IMR-90 (cell line): ENCODE results near the gene PLA2G2E. TPM values are rescaled to one million over a fixed set of nuclear protein-coding genes. Genes with fewer than 3 reads are reported as not detected.

Experiments
- ATAC-seq: fragments of 200-7000 bp; cut with Tn5 transposase; 2 replicates; pipeline ENCODE4 v1.9.1; 2020; ENCODE audit warnings: low read depth, mild to moderate bottlenecking, moderate library complexity
- BruUV-seq: library from RNA; stranded (reverse); fragments of 400-500 nt; replicated peaks from 2 replicates; lab custom pipeline; 2021; lab: Mats Ljungman, UMichigan
- CTCF ChIA-PET: fragments of 300-600 bp; formaldehyde crosslinking; extraction: SDS; loops from one replicate; lab custom pipeline; 2021; ENCODE audit warnings: antibody characterized with exemption; lab: Yijun Ruan, JAX
- POLR2A ChIA-PET: fragments of 300-600 bp; sonication (Branson Sonifier 250); formaldehyde crosslinking; loops from one replicate; lab custom pipeline; 2022; ENCODE audit warnings: antibody characterized with exemption; ENCODE audit not compliant: unreplicated experiment; lab: Charles Lee
- DNase-seq: peaks from one replicate; pipeline ENCODE4 v3.0.0; 2013
- H2AFZ ChIP-seq: replicated peaks from 2 replicates; pipeline ENCODE3; 2013; ENCODE audit warnings: low read length, mild to moderate bottlenecking; ENCODE audit not compliant: poor library complexity
- H2AK5ac ChIP-seq: 2 replicates; pipeline ENCODE4 v1.6.1; 2013; ENCODE audit warnings: low read depth, low read length, inconsistent platforms
- H2AK9ac ChIP-seq: replicated peaks from 2 replicates; pipeline ENCODE3; 2013; ENCODE audit warnings: mild to moderate bottlenecking, low read depth, low read length, moderate library complexity; ENCODE audit not compliant: poor library complexity
- H2BK120ac ChIP-seq: 2 replicates; pipeline ENCODE4 v1.6.1; 2013; ENCODE audit warnings: low read depth, low read length, inconsistent platforms
- H2BK15ac ChIP-seq: 3 replicates; pipeline ENCODE4 v1.6.1; 2013; ENCODE audit warnings: low read depth, low read length, inconsistent platforms
- H2BK20ac ChIP-seq: 2 replicates; pipeline ENCODE4 v1.6.1; 2013; ENCODE audit warnings: low read depth, mild to moderate bottlenecking, inconsistent platforms, low read length, moderate library complexity
- H2BK5ac ChIP-seq: 2 replicates; pipeline ENCODE4 v1.6.1; 2013; ENCODE audit warnings: mild to moderate bottlenecking, low read depth, low read length, inconsistent platforms; ENCODE audit not compliant: poor library complexity, severe bottlenecking
- H3K14ac ChIP-seq: replicated peaks from 2 replicates; pipeline ENCODE4 v1.6.1; 2013; ENCODE audit warnings: low read depth, low read length, inconsistent platforms
- H3K18ac ChIP-seq: 2 replicates; pipeline ENCODE4 v1.6.1; 2013; ENCODE audit warnings: low read depth, low read length, control low read depth
- H3K23ac ChIP-seq: 2 replicates; pipeline ENCODE4 v1.6.1; 2013; ENCODE audit warnings: low read depth, low read length, inconsistent platforms
- H3K27ac ChIP-seq: 2 replicates; pipeline ENCODE4 v1.5.1; 2013; ENCODE audit warnings: mild to moderate bottlenecking, control low read depth, low read length; ENCODE audit not compliant: insufficient read depth
- H3K27me3 ChIP-seq: 2 replicates; pipeline ENCODE4 v1.6.1; 2013; ENCODE audit warnings: low read length; ENCODE audit not compliant: control insufficient read depth, insufficient read depth
- H3K36me3 ChIP-seq: 2 replicates; pipeline ENCODE4 v1.6.1; 2013; ENCODE audit warnings: low read length, mixed read lengths; ENCODE audit not compliant: control insufficient read depth, insufficient read depth
- H3K4ac ChIP-seq: 2 replicates; pipeline ENCODE4 v1.6.1; 2013; ENCODE audit warnings: low read depth, low read length, inconsistent platforms
- H3K4me1 ChIP-seq: 2 replicates; pipeline ENCODE4 v1.6.1; 2013; ENCODE audit warnings: low read length, mixed read lengths; ENCODE audit not compliant: control insufficient read depth, insufficient read depth
- H3K4me2 ChIP-seq: 2 replicates; pipeline ENCODE4 v1.6.1; 2013; ENCODE audit warnings: low read depth, mild to moderate bottlenecking, control low read depth, low read length, moderate library complexity
- H3K4me3 ChIP-seq: 2 replicates; pipeline ENCODE4 v1.5.1; 2013; ENCODE audit warnings: low read depth, mild to moderate bottlenecking, control low read depth, low read length, moderate library complexity; ENCODE audit not compliant: insufficient read depth
- H3K56ac ChIP-seq: 2 replicates; pipeline ENCODE4 v1.6.1; 2013; ENCODE audit warnings: low read length, inconsistent platforms; ENCODE audit not compliant: insufficient read depth; ENCODE audit errors: extremely low read depth
- H3K79me1 ChIP-seq, 2 experiments: 2 replicates each; pipeline ENCODE4 v1.6.1; 2013; ENCODE audit warnings: low read length in 2 of 2, inconsistent platforms in 1 of 2, low read depth in 1 of 2
- H3K9ac ChIP-seq: 2 replicates; pipeline ENCODE4 v1.6.1; 2013; ENCODE audit warnings: low read depth, low read length, control low read depth
- H3K9me1 ChIP-seq: 2 replicates; pipeline ENCODE4 v1.6.1; 2013; ENCODE audit warnings: low read length, inconsistent platforms; ENCODE audit not compliant: insufficient read depth
- H3K9me3 ChIP-seq: 2 replicates; pipeline ENCODE4 v1.6.1; 2013; ENCODE audit warnings: low read length; ENCODE audit not compliant: control insufficient read depth, insufficient read depth
- H4K20me1 ChIP-seq: 2 replicates; pipeline ENCODE4 v1.6.1; 2013; ENCODE audit warnings: low read length, inconsistent platforms; ENCODE audit not compliant: insufficient read depth
- H4K5ac ChIP-seq: 2 replicates; pipeline ENCODE4 v1.6.1; 2013; ENCODE audit warnings: mild to moderate bottlenecking, low read depth, low read length, control low read depth
- H4K8ac ChIP-seq, 2 experiments: 2 replicates each; pipeline ENCODE4 v1.6.1; 2013; ENCODE audit warnings: low read depth in 2 of 2, low read length in 2 of 2, control low read depth in 1 of 2, inconsistent platforms in 1 of 2
- H4K91ac ChIP-seq: 2 replicates; pipeline ENCODE4 v1.6.1; 2013; ENCODE audit warnings: low read depth, low read length, inconsistent platforms; ENCODE audit not compliant: insufficient read depth
- WGBS, 2 experiments: methylation state at CpG; one replicate each; pipeline versions ENCODE4 v1.1.5 to v1.1.7; 2013; ENCODE audit warnings: missing lambda C conversion rate in 2 of 2; ENCODE audit not compliant: insufficient read length in 1 of 2; ENCODE audit errors: extremely low coverage in 2 of 2; 5-methylcytosine and 5-hydroxymethylcytosine counted together
- dilution Hi-C: fragments of 300-500 bp; cut with HindIII; formaldehyde crosslinking; loops from one replicate; pipeline ENCODE4 v1.14.3; 2018; ENCODE audit warnings: low sequenced_read_pairs; ENCODE audit not compliant: unreplicated experiment
- in situ Hi-C: fragments of 300-500 bp; cut with MboI; formaldehyde crosslinking; loops from 3 replicates; pipeline ENCODE4 v1.14.3; 2019; ENCODE audit warnings: low sequenced_read_pairs, inconsistent platforms, mixed read lengths
- intact Hi-C: fragments of 100-400 bp; cut with micrococcal nuclease; formaldehyde crosslinking; loops from 2 replicates; pipeline ENCODE4 v1.10.0; 2022
- polyA plus RNA-seq, 3 experiments: library from polyadenylated mRNA; depleted of rRNA; stranded (reverse); fragments of >200 nt; gene quantifications; 2 replicates each; pipeline ENCODE4 v1.2.3, GENCODE V29; 2012; ENCODE audit warnings: low replicate concordance in 1 of 3
- total RNA-seq: library from RNA; depleted of rRNA; stranded (reverse); fragments of >200 nt; gene quantifications from 2 replicates; pipeline ENCODE4 v1.2.3, GENCODE V29; 2012
- TF ChIP-seq, protein P1 (sequence below): conservative IDR thresholded peaks from 2 replicates; pipeline ENCODE4 v1.5.1; 2012; ENCODE audit warnings: mild to moderate bottlenecking, low read depth, low read length, improper control_type of control experiment
- TF ChIP-seq, protein P2 (sequence below): fragments of 150-350 bp; IDR thresholded peaks from 2 replicates; pipeline ENCODE4 v1.6.1; 2016; ENCODE audit warnings: low read depth, mild to moderate bottlenecking, low read length, moderate library complexity, borderline replicate concordance

Gene PLA2G2E
- total and polyA plus RNA-seq, 2 of the 4 experiments (the other 2 are of a cell fraction) = not detected

DNA sequence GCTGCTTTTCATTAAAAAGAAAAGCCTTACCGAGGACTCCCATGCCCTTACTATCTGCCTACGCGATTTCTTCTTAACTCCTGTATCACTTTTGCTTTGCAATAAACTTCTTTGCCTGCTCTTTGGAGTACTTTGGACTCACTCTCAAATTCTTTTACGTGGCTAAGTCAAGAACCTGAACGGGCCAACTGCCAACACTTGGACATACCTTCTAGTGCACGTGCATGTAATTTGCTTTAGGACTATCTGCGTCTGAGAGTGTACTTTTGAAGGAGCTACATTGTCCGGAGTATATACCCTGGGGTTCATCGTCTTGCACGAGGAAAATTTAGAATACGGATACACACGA, 44.8 kb downstream of the PLA2G2E start:
- H4K5ac ChIP-seq = no peak overlapping the region
- POLR2A ChIA-PET = no interaction called here
- no peak overlapping the region for H2AK5ac ChIP-seq
- CTCF ChIA-PET = interaction anchor here (0.7 kb wide), 1 partner anchor 60 kb away, joined by 4 read pairs; no protein-coding TSS in a partner anchor
- DNase-seq (no peak), ATAC-seq (no peak)
- peaks cover 7% of the 10 kb centered on the region; the same call in 1 of the 2 replicates for H4K20me1 ChIP-seq
- H3K9me1 ChIP-seq = 0 out of 2 replicates have a peak, but pooled peaks cover 2% of the 10 kb centered on the region
- no peak overlapping the region for H2BK120ac ChIP-seq
- H2BK15ac ChIP-seq = no peak overlapping the region
- no peak overlapping the region for H3K23ac ChIP-seq
- H3K4me1 ChIP-seq = peaks cover 3% of the 10 kb centered on the region; the same call in 1 of the 2 replicates
- no peak overlapping the region for H2BK20ac ChIP-seq
- H3K14ac ChIP-seq = no peak overlapping the region
- H4K8ac ChIP-seq = no peak overlapping the region
- H3K56ac ChIP-seq = no peak overlapping the region
- no peak overlapping the region for H3K4ac ChIP-seq
- TF ChIP-seq, protein P1, sequence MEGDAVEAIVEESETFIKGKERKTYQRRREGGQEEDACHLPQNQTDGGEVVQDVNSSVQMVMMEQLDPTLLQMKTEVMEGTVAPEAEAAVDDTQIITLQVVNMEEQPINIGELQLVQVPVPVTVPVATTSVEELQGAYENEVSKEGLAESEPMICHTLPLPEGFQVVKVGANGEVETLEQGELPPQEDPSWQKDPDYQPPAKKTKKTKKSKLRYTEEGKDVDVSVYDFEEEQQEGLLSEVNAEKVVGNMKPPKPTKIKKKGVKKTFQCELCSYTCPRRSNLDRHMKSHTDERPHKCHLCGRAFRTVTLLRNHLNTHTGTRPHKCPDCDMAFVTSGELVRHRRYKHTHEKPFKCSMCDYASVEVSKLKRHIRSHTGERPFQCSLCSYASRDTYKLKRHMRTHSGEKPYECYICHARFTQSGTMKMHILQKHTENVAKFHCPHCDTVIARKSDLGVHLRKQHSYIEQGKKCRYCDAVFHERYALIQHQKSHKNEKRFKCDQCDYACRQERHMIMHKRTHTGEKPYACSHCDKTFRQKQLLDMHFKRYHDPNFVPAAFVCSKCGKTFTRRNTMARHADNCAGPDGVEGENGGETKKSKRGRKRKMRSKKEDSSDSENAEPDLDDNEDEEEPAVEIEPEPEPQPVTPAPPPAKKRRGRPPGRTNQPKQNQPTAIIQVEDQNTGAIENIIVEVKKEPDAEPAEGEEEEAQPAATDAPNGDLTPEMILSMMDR = no peak
- TF ChIP-seq, protein P2, sequence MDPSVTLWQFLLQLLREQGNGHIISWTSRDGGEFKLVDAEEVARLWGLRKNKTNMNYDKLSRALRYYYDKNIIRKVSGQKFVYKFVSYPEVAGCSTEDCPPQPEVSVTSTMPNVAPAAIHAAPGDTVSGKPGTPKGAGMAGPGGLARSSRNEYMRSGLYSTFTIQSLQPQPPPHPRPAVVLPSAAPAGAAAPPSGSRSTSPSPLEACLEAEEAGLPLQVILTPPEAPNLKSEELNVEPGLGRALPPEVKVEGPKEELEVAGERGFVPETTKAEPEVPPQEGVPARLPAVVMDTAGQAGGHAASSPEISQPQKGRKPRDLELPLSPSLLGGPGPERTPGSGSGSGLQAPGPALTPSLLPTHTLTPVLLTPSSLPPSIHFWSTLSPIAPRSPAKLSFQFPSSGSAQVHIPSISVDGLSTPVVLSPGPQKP = no peak
- no peak overlapping the region for H2AFZ ChIP-seq
- H3K9me3 ChIP-seq = no peaks in the 10 kb centered on the region
- no peak overlapping the region for H3K4me3 ChIP-seq
- intact Hi-C loops = no loop called here
- H4K91ac ChIP-seq = no peak overlapping the region
- no peaks in the 10 kb centered on the region for H3K36me3 ChIP-seq
- whole genome bisulfite sequencing, 2 experiments = 95% methylated on average over 9 of the region's 12 CpGs; no CpG with 5 or more reads in 1 of the 2 experiments
- H2AK9ac ChIP-seq = no peak overlapping the region
- peaks cover 2% of the 10 kb centered on the region; the same call in 1 of the 2 replicates for H3K27me3 ChIP-seq
- dilution Hi-C loops = no loop called here
- H3K79me1 ChIP-seq = peaks cover 7 to 9% of the 10 kb centered on the region in 2 experiments
- no peak overlapping the region for H2BK5ac ChIP-seq
- no TSS peak for BruUV-seq
- in situ Hi-C loops = no loop called here
- no peak overlapping the region for H3K4me2 ChIP-seq
- no peak overlapping the region for H3K18ac ChIP-seq
- H3K9ac ChIP-seq = no peak overlapping the region
- no peak overlapping the region for H3K27ac ChIP-seq
